GM18502 (cell line): ENCODE measurements around the gene DUSP28.
A peak's percentile ranks its signal among the peaks of the same experiment; 100 is the strongest.
"Not testable (repeated sequence)": the region's sequence is repeated elsewhere in the genome, so short reads cannot be mapped to it uniquely, and the experiment has no call there.

Experiments used
- ATAC-seq: cut with Tn5 transposase; IDR thresholded peaks from one replicate; pipeline ENCODE4 v1.9.1; 2021; ENCODE audit warnings: mild to moderate bottlenecking; ENCODE audit not compliant: unreplicated experiment, poor library complexity

Gene DUSP28

GRCh38 chr2:240558236-240558761 lies 1.9 kb upstream of the DUSP28 start:
- no peak for ATAC-seq

DNA sequence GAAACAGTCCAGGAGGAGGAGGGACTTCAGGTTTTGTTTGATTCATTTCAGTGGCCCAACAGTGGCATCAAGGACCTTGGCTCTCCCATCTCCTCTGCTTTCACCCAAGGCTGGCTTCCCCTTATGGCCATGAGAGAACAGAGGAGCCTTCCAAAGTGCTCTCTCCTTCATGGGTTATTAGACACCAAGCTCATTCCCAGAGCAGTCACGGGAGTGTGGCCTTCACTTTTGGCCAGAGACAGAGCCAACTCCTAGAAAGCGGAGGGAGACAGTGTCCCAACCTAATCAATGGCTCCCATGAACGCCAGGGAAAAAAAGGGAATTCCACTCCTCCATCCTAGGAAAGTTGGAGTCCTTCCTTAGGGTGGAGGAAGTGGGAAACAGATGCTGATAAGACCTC lies 871 bp upstream of the DUSP28 start:
- no peak for ATAC-seq

DNA sequence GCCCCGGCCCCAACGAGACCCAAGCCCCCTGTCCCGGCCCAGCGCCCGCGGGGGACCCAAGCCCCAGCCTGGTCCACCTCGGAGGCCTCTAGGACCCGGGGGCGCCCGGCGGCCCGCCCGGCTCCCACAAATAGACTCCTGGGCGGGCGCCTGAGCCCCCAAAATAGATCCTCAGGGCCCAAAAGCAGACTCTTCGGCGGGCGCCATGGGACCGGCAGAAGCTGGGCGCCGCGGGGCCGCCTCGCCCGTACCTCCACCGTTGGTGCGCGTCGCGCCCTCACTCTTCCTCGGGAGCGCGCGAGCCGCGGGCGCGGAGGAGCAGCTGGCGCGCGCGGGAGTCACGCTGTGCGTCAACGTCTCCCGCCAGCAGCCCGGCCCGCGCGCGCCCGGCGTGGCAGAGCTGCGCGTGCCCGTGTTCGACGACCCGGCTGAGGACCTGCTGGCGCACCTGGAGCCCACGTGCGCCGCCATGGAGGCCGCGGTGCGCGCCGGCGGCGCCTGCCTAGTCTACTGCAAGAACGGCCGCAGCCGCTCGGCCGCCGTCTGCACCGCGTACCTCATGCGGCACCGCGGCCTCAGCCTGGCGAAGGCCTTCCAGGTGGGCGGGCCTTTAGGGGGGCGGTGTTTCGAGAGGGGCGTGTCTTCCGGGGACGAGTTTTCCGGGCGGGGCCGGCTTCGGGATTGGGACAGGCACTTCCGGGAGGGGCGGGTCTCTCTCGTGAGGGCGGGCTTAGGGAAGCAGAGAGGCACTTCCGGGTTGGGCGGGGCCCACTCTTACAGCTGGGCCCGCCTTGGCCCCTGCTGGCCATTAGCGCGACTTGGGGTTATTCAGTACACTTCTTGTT lies 545 bp downstream of the DUSP28 start:
- peak; percentile 61 for ATAC-seq

DNA sequence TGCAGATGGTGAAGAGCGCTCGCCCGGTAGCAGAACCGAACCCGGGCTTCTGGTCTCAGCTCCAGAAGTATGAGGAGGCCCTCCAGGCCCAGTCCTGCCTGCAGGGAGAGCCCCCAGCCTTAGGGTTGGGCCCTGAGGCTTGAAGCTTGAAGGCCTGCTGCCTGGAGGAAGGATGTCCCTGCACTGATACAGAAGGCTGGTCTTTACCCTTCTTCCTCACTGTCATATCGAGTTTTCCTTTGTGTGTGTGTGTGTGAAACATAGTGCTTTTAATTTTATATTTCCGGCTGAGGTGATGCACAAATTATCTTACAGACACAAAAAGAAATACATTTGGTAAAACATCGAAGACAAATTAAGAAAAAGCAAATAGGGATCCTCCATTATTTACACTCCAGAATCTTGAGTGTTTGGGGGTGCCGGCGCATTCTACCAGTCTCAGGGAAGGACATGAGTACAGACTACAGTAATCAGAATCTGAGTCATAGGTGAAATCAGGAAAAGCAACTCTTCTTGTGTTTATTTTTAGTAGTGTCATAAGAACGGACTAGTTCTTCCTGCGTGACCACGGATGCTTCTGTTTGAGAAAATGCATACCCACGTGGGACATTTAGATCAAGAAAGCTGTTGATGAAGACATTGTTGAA lies 1.3 kb downstream of the DUSP28 start:
- ATAC-seq, result peak; percentile 12

GRCh38 chr2:240563231-240563630 lies 3.1 kb downstream of the DUSP28 start:
- not testable (repeated sequence) for ATAC-seq

- no peak for ATAC-seq
Measured at GRCh38 chr2:240563951-240564560, 3.9 kb downstream of the DUSP28 start.

DNA sequence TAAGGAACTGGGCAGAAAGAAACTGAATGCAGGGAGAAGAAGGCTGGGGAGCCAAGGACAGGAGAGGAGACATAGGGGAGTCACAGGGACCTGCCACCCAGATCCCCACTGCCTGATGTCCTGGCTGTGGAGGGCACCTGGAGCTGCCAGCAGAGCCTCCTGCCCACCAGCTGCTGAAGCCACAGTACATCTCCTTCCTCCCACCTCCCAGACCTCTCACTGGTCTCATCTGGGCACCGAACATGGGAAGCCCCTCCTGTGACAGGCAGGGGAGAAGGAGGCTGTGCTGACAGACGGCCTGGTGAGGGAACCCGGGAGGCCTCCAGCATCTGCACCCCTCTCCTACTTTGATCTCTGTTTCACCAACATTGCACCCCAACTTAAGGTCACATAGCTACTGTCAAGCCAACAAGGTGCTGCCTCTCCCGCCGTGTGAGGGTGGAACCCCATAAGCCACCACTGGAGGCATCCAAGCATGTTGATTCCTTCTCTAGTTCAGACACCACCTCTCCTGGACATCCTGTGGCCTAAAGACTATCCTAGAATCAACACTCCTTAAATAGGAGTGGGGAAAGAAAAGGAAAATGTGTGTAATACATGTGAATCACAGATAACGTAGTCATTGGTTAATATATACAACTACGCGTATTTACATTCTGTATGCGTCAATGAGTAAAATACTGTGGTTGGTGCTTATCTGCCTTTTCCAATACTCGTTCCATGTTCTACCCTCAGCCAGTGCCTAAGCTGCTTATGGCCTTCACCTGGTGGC lies 4.6 kb downstream of the DUSP28 start:
- no peak for ATAC-seq

DNA sequence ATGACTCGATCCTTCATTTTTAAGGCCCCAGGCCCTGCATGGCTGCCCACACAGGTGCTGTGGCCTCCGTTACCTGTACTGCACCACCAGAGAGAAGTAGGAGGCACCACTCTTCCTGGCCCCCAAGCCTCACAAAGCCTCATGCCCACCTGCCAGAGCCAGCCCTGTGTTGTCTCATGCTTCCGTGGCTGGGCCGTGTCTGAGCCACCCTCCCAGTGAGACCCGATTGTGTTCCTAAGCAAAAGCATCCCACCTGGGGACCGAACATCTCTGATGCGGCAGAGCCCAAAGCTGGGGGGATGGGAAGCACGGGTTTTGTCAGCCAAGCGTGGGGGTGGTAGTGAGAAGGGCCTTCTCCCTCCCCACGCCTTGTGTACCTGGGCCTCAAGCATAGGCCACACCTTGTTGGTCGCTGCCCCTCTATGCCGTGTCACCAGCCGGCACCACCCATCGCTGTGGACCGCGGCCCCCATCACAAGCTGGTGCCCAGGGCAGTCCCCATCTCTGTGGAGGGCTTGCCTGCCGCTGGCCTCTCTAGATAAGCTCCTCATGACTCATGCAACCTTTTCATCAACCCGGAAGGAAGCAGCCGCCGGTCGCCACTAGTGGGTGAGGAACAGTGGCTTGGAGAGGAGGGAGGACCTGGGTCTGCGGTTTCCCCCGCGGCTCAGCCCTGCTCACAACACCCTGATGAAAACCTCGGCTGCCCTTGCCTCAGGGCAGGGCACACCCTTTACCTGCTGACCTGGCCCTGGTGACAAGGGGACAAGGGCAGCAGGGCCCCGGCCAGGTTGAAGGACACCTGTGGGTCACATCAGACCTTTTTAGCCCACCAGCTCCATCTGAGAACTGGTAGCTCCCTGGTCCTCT lies 5.4 kb downstream of the DUSP28 start:
- peak; percentile 33 for ATAC-seq

- ATAC-seq, result peak; percentile 49
Measured at GRCh38 chr2:240566203-240567136, 6.3 kb downstream of the DUSP28 start.

GRCh38 chr2:240567137-240567871 lies 7.1 kb downstream of the DUSP28 start:
- ATAC-seq, result no peak

- ATAC-seq, result no peak
Measured at GRCh38 chr2:240567872-240568677, 7.9 kb downstream of the DUSP28 start, which contains the start of gene RNPEPL1. Gene RNPEPL1 (plus strand): TSS chr2:240568484. CDS start chr2:240568587, 103 bp downstream.

- no peak for ATAC-seq
Measured at GRCh38 chr2:240568678-240569522, 8.7 kb downstream of the DUSP28 start.

GRCh38 chr2:240569523-240569997 lies 9.4 kb downstream of the DUSP28 start:
- no peak for ATAC-seq

DNA sequence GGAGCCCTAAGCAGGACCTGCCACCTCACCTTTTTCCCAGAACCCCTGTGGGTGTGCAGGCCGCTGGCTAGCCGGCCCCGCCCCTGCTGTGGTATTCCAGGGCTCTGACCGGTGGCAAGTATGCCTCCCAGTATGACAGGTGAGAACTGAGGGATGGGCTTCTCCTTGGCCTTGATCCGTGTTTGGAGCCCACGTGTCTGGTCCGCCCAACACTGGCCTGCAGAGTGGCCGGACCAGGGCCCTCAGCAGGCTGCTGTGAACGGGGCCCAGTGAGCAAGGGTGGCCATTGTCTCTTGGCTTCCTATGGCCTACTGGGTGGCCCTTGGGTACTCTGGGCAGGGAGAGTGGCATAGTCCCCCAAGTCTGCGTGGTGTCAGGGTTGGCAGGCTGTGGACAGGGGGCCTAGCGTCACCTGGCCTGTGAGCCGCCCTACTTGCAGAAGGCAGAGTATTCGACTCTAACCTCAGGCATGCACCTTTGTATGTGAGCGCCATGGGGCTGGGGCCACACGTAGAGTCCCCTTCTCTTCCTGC lies 9.9 kb downstream of the DUSP28 start:
- ATAC-seq, result no peak

- no peak for ATAC-seq
Measured at GRCh38 chr2:240570531-240571313, 10.6 kb downstream of the DUSP28 start.
